Measurements from ENCODE around the gene PHEX. TPM values are rescaled to one million over a fixed set of nuclear protein-coding genes. Genes with fewer than 3 reads are reported as not detected.

Gene PHEX
- total RNA-seq, 2 experiments from 2014 or later = 0.07 to 0.08 TPM

DNA sequence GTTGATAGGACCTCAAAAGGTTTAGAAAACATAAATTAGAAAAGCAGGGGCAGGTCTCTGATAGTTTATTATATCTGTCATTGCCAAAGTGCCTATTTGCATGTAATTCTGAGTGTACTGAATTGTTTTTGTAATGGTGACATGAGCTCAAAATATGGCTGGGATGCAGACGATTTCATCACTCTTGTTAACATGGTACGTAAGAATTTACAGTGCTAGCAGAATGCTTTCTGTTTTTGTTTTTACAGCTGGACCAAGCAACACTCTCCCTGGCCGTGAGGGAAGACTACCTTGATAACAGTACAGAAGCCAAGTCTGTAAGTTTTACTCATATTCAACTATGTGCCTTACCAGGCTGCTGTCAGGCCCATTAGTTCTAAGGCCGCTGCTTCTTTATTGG is 58.1 kb downstream of the PHEX start:
- ChIA-PET POLR2A (no interaction called here), CTCF (interaction anchor here (1.3 to 1.5 kb wide), 2 partner anchors 20 to 23 kb away, joined by 4 read pairs; no protein-coding TSS in a partner anchor)
- Mint-ChIP-seq H3K4me1 (no peaks in the 10 kb centered on the region), H3K27ac (no peak overlapping the region), H3K9me3 (no peaks in the 10 kb centered on the region), H3K4me3 (no peak overlapping the region), H3K36me3 (ENCODE audit: low read depth) (no peaks in the 10 kb centered on the region), H3K27me3 (no peaks in the 10 kb centered on the region)
- DNase-seq = no peak

DNA sequence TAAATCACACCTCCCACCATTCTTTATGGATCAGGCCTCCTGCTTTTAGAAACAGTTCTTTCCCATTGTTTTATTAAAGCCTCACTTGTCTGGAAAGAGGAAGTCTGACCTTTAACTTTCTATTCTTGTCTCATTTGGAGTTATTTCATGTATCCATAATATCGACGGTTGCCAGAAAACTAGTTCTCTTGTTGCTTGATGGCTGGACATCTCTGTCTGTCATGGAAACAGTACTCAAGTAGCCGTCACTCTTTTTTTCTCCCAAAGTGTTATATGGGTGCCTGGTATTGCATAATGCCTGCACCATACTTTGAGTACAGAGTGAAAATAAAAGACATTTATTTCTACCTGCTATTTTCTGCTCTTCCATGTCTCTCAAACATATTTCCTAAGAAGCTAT is 61.4 kb downstream of the PHEX start:
- Mint-ChIP-seq H3K27me3 (no peaks in the 10 kb centered on the region), H3K4me3 (no peak overlapping the region), H3K27ac (no peak overlapping the region), H3K36me3 (ENCODE audit: low read depth) (no peaks in the 10 kb centered on the region), H3K9me3 (no peaks in the 10 kb centered on the region), H3K4me1 (no peaks in the 10 kb centered on the region)
- POLR2A ChIA-PET = no interaction called here
- CTCF ChIA-PET = no interaction called here
- no peak for DNase-seq

DNA sequence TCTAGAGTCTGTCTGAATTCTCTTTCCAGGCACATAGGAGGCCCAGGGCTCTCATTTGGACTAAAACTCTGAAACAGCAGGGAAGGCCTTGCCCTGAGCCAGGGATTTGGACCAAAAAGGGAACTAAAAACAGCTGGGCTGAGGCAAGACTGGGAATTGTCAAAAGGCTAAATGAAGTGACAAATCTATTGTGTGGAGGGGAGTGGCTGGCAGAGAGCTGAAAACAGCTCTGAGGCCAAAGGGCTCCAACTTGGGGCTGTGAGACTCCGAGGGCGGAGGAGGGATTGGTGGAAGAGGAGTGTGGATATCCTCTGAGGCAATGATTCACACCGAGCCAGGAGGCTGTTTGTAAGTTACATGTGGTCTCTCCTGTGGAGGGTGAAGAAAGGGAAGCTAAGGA is 63.2 kb downstream of the PHEX start:
- no peaks in the 10 kb centered on the region for H3K27me3 Mint-ChIP-seq

DNA sequence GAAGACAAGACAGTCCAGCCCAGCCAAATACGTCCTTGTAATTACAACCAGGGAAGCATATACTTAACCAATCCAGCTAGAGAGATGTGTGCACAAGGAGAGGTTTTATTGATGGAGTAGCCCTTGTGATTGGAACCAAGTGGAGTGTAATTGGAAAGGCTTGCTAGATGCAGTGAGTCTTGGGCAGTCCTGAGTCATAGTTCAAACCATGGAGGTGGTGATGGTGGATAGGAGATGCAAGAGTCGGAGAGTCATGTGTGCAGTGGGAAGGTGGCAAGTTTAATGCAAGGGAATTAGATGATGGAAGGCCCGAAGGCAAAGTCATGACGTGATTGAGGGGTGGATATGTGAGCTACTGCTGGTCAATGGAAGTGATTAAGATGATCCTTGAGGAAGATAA is 63.7 kb downstream of the PHEX start:
- Mint-ChIP-seq H3K27me3 (no peaks in the 10 kb centered on the region), H3K9me3 (no peaks in the 10 kb centered on the region), H3K36me3 (ENCODE audit: low read depth) (no peaks in the 10 kb centered on the region), H3K4me1 (no peaks in the 10 kb centered on the region), H3K27ac (no peak overlapping the region), H3K4me3 (no peak overlapping the region)
- no peak for DNase-seq
- CTCF ChIA-PET = no interaction called here
- POLR2A ChIA-PET = no interaction called here

More for the DNA sequence above, 63.2 kb downstream of the PHEX start:
- ChIA-PET CTCF (no interaction called here), POLR2A (no interaction called here)
- Mint-ChIP-seq H3K4me3 (no peak overlapping the region), H3K9me3 (no peaks in the 10 kb centered on the region), H3K4me1 (no peaks in the 10 kb centered on the region), H3K36me3 (ENCODE audit: low read depth) (no peaks in the 10 kb centered on the region), H3K27ac (no peak overlapping the region)
- DNase-seq = no peak

DNA sequence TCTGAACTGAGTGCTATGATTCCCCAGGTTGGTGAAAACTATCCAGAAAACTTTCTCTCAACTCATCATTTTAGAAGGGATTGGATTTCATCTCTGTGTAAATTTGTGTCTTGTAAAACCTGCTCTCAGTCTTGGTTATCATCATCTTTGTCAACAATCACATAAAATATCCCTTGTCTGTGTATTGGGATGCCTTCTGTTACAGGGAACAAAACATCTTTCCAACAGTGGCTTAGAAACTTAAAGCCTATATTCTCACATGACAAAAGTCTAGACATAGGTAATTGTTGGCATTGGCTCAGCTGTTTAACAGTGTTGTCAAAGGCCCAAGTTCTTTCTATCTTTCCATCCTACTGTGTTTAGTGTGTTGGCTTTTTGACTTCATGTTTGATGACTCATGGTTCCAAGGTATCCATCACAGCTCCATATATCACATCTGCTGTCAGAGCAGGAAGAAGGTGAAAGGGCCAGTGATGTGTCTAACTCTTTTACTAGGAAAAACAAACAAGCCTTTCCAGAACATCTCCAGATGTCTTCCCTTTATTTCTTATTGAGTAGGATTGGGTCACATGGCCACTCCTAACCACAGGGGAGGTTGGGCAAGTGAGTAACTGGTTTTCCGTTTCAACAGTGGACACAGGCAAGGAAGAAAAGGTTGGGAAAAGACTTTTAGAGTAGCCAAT is 65.0 kb downstream of the PHEX start:
- H3K4me1 Mint-ChIP-seq = no peaks in the 10 kb centered on the region
- no peak overlapping the region for H3K4me3 Mint-ChIP-seq
- CTCF ChIA-PET = interaction anchor here (0.6 kb wide), 1 partner anchor 112 kb away, joined by 4 read pairs; no protein-coding TSS in a partner anchor
- POLR2A ChIA-PET = no interaction called here
- H3K27me3 Mint-ChIP-seq = no peaks in the 10 kb centered on the region
- no peak for DNase-seq
- no peaks in the 10 kb centered on the region for H3K9me3 Mint-ChIP-seq
- no peaks in the 10 kb centered on the region for H3K36me3 Mint-ChIP-seq (ENCODE audit: low read depth)
- H3K27ac Mint-ChIP-seq = no peak overlapping the region

DNA sequence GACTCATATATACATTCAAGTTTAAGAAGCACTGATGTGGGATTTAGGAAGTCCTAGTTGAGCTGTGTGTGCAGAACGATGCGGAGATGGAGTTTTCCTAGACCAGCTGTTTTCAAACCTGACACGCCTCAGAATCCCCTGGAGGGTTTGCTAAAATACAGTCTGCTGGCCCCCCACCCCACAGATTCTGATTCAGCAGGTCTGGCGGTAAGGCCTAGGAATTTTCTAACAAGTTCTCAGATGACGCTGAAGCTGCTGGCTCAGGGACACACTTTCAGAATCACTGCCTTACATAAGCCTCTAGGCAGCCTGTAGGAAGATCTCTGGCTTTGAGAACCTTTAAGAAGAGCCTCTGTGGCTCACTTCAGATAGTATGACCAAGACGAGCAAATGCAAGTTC is 73.1 kb downstream of the PHEX start:
- no peaks in the 10 kb centered on the region for H3K27me3 Mint-ChIP-seq
- POLR2A ChIA-PET = no interaction called here

DNA sequence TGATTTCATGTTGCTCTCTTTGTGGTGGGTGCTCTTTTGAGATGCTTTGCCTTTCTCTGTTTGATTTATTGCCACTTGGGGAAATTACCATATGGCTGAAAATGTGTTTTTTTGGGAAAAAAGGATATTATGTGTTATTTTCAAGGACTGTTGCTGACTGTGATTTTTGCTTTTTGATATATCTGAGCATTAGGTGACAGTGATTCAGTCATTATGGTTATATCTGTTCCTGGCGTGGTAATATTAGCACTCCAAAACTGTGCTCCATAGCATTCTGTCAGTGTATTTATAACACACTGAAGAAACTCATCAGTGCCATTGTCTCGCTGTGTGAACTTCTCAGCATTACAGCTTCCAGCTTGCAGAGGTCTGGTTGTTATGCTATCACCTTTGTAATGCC is 73.8 kb downstream of the PHEX start:
- Mint-ChIP-seq H3K9me3 (no peaks in the 10 kb centered on the region), H3K4me3 (no peak overlapping the region), H3K27me3 (no peaks in the 10 kb centered on the region), H3K36me3 (ENCODE audit: low read depth) (no peaks in the 10 kb centered on the region), H3K4me1 (no peaks in the 10 kb centered on the region), H3K27ac (no peak overlapping the region)
- DNase-seq = no peak
- ChIA-PET POLR2A (no interaction called here), CTCF (no interaction called here)

More for the DNA sequence above, 73.1 kb downstream of the PHEX start:
- H3K4me3 Mint-ChIP-seq = no peak overlapping the region
- CTCF ChIA-PET = interaction anchor here (0.6 kb wide), 1 partner anchor 30 kb away, joined by 3 read pairs; no protein-coding TSS in a partner anchor
- H3K4me1 Mint-ChIP-seq = no peaks in the 10 kb centered on the region
- H3K27ac Mint-ChIP-seq = no peak overlapping the region
- no peak for DNase-seq
- no peaks in the 10 kb centered on the region for H3K36me3 Mint-ChIP-seq (ENCODE audit: low read depth)
- H3K9me3 Mint-ChIP-seq = no peaks in the 10 kb centered on the region

DNA sequence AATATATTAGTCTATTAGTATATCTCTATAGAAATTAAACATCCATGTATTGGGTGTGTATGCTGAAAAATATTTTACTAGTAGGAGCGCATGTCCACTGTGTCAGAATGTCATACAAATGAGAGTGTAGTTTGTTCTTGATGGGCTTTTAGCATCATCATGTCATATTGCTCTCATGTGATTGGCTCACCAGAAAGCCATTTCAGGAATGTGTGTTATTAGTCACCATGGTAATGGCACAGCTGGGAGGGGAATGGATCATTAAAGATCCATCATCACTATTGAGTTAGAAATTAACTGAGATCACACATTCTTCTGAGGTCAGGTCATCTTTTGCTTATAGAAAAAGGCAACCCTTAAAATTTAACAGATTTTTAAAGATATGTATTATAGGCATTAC is 77.3 kb downstream of the PHEX start:
- no peaks in the 10 kb centered on the region for H3K27me3 Mint-ChIP-seq
- no peak overlapping the region for H3K4me3 Mint-ChIP-seq
- ChIA-PET CTCF (no interaction called here), POLR2A (no interaction called here)
- H3K36me3 Mint-ChIP-seq (ENCODE audit: low read depth) = no peaks in the 10 kb centered on the region
- no peaks in the 10 kb centered on the region for H3K4me1 Mint-ChIP-seq
- no peak for DNase-seq
- no peak overlapping the region for H3K27ac Mint-ChIP-seq
- H3K9me3 Mint-ChIP-seq = no peaks in the 10 kb centered on the region

DNA sequence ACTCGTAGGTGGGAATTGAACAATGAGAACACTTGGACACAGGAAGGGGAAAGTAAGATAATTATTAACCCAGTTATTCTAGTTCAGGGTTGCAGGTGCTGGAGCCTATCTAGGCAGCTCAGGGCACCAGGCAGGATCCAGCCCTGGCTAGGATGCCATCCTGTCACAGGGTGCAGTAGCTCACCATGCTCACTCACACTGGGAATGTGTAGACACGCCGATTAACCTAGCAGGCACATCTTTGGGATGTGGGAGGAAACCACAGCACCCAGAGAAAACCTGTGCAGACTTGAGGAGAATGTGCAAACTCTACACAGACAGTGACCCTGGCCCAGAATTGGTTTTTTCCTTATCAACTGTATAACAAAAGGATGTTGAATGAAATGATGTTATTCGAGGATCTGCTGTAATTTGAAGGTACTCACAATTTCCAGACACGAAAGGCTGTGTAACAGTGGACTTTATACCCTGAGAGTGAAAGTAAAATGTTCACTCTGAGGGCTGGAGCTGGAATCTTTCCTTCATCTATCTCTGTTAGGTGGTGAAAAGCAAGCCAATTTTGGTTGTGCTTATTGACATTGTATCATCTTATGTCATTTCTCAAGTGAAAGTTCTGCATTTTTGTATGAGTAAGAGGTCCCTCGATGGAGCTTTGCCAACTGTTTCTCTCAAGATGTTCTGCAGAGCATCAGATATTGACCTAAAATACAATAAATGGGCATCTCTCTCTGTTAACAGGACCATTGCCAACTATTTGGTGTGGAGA is 78.8 kb downstream of the PHEX start:
- POLR2A ChIA-PET = no interaction called here
- H3K9me3 Mint-ChIP-seq = no peaks in the 10 kb centered on the region
- CTCF ChIA-PET = no interaction called here

DNA sequence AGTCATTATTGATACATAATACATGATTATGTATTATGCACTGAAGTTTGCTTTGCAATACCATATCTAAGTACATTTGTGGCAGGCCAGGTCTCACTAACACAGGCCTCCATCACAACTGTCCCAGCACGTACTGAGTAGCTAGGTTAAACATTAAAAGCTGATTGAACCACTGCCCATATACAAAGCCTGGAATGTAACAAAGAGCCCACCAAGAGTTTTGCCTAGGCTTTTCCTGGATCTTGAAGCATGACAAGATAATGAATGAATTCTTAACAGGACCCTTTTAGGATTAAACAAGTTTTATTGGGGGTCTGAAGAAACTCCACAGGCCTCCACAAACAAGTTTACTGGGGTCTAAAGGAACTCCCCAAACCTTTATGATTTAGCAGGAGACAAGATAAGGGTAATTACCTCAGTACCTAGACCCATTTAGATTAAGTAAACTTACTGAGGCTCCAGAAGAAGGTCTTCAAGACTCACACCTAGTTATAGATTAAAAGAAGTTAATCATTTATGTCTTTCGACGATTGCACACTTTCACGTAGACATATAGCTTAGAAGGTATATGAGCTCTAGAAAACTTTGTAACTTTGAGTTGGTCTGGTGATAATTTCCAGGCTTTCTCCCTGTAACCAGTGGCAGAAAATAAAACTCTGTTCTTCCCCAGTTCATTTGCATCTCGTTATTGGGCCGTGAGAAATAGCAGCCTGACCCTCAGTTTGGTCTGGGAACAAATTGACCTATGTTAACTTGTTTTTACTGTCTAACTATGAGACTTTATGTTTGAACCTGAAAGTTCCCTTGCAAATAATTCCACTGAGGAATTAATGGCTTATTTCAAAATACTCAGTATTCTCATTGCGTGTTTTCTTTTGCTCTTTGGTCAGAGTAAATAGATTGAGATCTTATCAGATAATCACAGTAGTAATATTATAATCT is 84.8 kb downstream of the PHEX start:
- Mint-ChIP-seq H3K27me3 (no peaks in the 10 kb centered on the region), H3K4me3 (no peak overlapping the region), H3K4me1 (no peaks in the 10 kb centered on the region), H3K36me3 (ENCODE audit: low read depth) (no peaks in the 10 kb centered on the region), H3K27ac (no peak overlapping the region), H3K9me3 (no peaks in the 10 kb centered on the region)
- ChIA-PET POLR2A (no interaction called here), CTCF (no interaction called here)
- DNase-seq = no peak

More for the DNA sequence above, 78.8 kb downstream of the PHEX start:
- H3K27me3 Mint-ChIP-seq = no peaks in the 10 kb centered on the region
- no peak overlapping the region for H3K27ac Mint-ChIP-seq
- H3K36me3 Mint-ChIP-seq (ENCODE audit: low read depth) = no peaks in the 10 kb centered on the region
- no peak for DNase-seq
- H3K4me3 Mint-ChIP-seq = no peak overlapping the region
- no peaks in the 10 kb centered on the region for H3K4me1 Mint-ChIP-seq

DNA sequence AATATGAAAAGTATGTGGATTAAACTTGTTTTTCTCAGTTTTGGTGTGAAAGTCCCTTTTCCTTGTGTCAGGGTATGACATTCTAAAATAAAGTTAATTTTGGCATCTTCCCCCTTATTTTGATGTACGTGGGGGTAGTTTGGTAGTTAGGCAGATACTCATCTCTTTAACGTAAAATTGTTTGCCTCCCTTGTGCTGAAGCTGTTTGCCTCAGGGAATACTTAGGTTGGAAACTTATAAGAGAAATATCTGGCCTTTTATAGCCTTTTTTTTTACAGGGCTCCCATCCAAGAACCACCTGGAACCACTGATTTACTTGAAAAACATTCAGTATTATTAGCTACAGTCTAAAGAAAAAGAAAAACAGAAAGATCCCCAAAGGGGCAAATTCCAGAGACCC is 85.5 kb downstream of the PHEX start:
- H3K4me3 Mint-ChIP-seq = no peak overlapping the region
- DNase-seq = no peak
- no peak overlapping the region for H3K27ac Mint-ChIP-seq
- H3K27me3 Mint-ChIP-seq = no peaks in the 10 kb centered on the region
- no peaks in the 10 kb centered on the region for H3K36me3 Mint-ChIP-seq (ENCODE audit: low read depth)
- POLR2A ChIA-PET = no interaction called here
- H3K4me1 Mint-ChIP-seq = no peaks in the 10 kb centered on the region
- no peaks in the 10 kb centered on the region for H3K9me3 Mint-ChIP-seq
- CTCF ChIA-PET = interaction anchor here (0.6 kb wide), 1 partner anchor 414 kb away, joined by 3 read pairs; no protein-coding TSS in a partner anchor

DNA sequence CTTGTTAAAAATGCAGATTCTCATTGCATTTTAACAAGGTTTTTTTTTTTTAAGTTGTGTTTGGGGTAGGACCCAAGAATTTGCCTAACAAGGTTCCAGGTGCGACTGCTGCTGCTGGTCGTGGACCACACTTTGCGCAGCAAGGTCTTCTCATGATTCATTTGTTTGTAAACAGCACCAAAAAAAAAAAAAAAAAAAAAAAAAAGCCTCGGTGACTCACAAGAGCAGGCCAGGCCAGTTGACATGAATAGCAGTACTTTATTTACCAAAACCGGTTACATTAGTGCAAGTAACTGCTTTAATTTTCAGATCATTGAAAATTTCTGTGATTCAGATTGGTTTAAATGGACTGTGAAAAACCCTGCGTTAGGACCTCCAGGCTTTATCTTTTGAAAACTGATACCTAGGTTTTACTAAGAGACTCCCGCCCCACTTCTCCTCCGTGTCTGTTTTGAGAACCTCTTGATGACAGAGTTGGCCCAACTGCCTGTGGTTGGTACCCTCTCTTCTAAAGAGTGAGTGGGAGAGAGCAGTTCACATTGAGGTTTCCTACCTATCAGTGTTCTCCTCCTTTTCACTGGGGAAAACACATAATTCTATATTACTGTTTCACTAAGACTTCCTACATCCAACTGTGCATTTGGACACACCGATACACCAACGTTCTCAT is 86.2 kb downstream of the PHEX start:
- POLR2A ChIA-PET = no interaction called here
- no peaks in the 10 kb centered on the region for H3K4me1 Mint-ChIP-seq
- CTCF ChIA-PET = interaction anchor here (0.6 kb wide), 1 partner anchor 414 kb away, joined by 3 read pairs; no protein-coding TSS in a partner anchor

More for the DNA sequence above, 86.2 kb downstream of the PHEX start:
- Mint-ChIP-seq H3K4me3 (no peak overlapping the region), H3K9me3 (no peaks in the 10 kb centered on the region), H3K27me3 (no peaks in the 10 kb centered on the region), H3K27ac (no peak overlapping the region), H3K36me3 (ENCODE audit: low read depth) (no peaks in the 10 kb centered on the region)
- DNase-seq = no peak

All from activated CD4-positive, alpha-beta T cell treated with anti-CD3 and anti-CD28 coated beads, Interleukin-2, amount 10 ng/mL, durations not matched to agents 7 days and 5 days (primary cell).